ENCODE data around the gene LAD1.

The LAD1 gene

GRCh38 chr1:201362906-201363305 lies 36.2 kb downstream of the LAD1 start:
- Histone ChIP-seq H2AFZ (ENCODE audit: insufficient read depth, low read length, poor library complexity) (no peak overlapping the region), H2BK5ac (ENCODE audit: low read depth, low read length, poor library complexity) (no peak overlapping the region), H3K4me2 (ENCODE audit: low read length) (no peak overlapping the region), H2BK120ac (ENCODE audit: insufficient read depth, low read length, poor library complexity) (no peak overlapping the region), H3K79me1 (ENCODE audit: low read length) (no peaks in the 10 kb centered on the region), H3K9ac (ENCODE audit: low read length) (no peak overlapping the region), H3K27ac (ENCODE audit: low read depth, low read length) (no peak overlapping the region), H3K79me2 (ENCODE audit: control insufficient read depth, insufficient read depth, low read length, poor library complexity) (no peaks in the 10 kb centered on the region), H3K18ac (ENCODE audit: low read length) (no peak overlapping the region), H4K12ac (ENCODE audit: low read depth, low read length) (no peak overlapping the region), H3K4me3 (ENCODE audit: low read depth, low read length) (no peak overlapping the region), H2AK5ac (ENCODE audit: low read length) (no peak overlapping the region), H3K27me3 (ENCODE audit: insufficient read depth, low read length) (no peaks in the 10 kb centered on the region), H4K8ac (ENCODE audit: low read depth, low read length) (no peak overlapping the region), H3K4me1 (ENCODE audit: control insufficient read depth in 1 of 2, insufficient read depth in 2 of 2, low read length in 2 of 2) (peaks cover 10 to 11% of the 10 kb centered on the region in 2 experiments), H3K9me3 (ENCODE audit: insufficient read depth, low read depth, low read length) (peaks cover 2% of the 10 kb centered on the region), H4K91ac (ENCODE audit: low read depth, low read length) (no peak overlapping the region), H3K23ac (ENCODE audit: low read length) (no peak overlapping the region), H3K36me3 (ENCODE audit: control insufficient read depth in 1 of 2, insufficient read depth in 2 of 2, low read length in 2 of 2) (no peaks in the 10 kb centered on the region), H3K14ac (ENCODE audit: low read length) (no peak overlapping the region), H2BK12ac (ENCODE audit: low read length) (no peak overlapping the region), H3K4ac (ENCODE audit: low read depth, low read length) (no peak overlapping the region)
- DNase-seq = no peak
- no CpG with 5 or more reads among the region's 3 CpGs for WGBS (ENCODE audit: extremely low coverage, insufficient coverage, insufficient read length)

- no peak overlapping the region for H2BK5ac ChIP-seq (ENCODE audit: low read depth, low read length, poor library complexity)
Measured at GRCh38 chr1:201361652-201362504, 37.2 kb downstream of the LAD1 start.

DNA sequence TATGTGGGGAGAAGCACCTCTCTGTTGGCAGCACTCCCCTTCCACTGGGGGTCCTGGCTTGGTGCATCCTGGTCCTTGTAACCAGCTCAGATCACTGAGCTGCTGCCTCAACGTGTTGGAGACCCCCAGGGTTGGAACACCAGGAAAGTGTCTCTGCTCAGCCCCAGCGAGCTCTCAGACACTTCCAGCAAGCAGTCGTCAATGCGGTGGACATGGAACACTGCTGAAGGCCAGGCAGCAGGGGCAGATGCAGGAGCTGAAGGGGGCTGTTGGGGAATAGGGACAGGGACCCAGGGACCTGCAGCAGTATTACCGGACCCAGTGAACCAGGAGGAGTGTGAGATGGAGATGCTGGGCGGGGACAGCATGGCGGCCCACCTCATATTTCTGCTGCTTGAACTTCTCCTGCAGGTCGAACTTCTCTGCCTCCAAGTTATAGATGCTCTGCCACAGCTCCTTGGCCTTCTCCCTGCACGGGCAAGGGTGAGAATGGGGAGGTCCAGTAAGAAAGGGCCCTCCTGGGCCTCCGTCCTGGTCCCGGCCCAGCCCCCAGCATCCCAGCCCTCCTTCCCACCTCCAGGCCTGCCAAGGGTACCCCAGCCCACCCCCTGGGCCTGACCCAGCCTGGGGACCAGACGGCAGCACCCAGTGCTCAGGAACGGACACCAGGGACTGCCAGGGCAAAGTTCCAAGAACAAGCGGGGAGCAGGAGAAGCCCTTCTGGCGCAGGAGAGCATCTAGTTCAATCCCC lies 38.0 kb downstream of the LAD1 start:
- Histone ChIP-seq H3K36me3 (ENCODE audit: control insufficient read depth in 1 of 2, insufficient read depth in 2 of 2, low read length in 2 of 2) (no peaks in the 10 kb centered on the region), H3K23ac (ENCODE audit: low read length) (no peak overlapping the region), H3K4me3 (ENCODE audit: low read depth, low read length) (no peak overlapping the region), H3K9ac (ENCODE audit: low read length) (no peak overlapping the region), H3K79me1 (ENCODE audit: low read length) (no peaks in the 10 kb centered on the region), H3K27me3 (ENCODE audit: insufficient read depth, low read length) (no peaks in the 10 kb centered on the region), H3K27ac (ENCODE audit: low read depth, low read length) (no peak overlapping the region), H2BK5ac (ENCODE audit: low read depth, low read length, poor library complexity) (no peak overlapping the region), H4K8ac (ENCODE audit: low read depth, low read length) (no peak overlapping the region), H2BK12ac (ENCODE audit: low read length) (no peak overlapping the region), H3K4me2 (ENCODE audit: low read length) (no peak overlapping the region), H3K18ac (ENCODE audit: low read length) (no peak overlapping the region), H4K12ac (ENCODE audit: low read depth, low read length) (no peak overlapping the region), H3K4me1 (ENCODE audit: control insufficient read depth in 1 of 2, insufficient read depth in 2 of 2, low read length in 2 of 2) (peaks cover 10 to 11% of the 10 kb centered on the region in 2 experiments), H3K14ac (ENCODE audit: low read length) (no peak overlapping the region), H2BK120ac (ENCODE audit: insufficient read depth, low read length, poor library complexity) (no peak overlapping the region), H3K4ac (ENCODE audit: low read depth, low read length) (no peak overlapping the region), H3K79me2 (ENCODE audit: control insufficient read depth, insufficient read depth, low read length, poor library complexity) (no peaks in the 10 kb centered on the region), H2AFZ (ENCODE audit: insufficient read depth, low read length, poor library complexity) (no peak overlapping the region), H3K9me3 (ENCODE audit: insufficient read depth, low read depth, low read length) (peaks cover 2% of the 10 kb centered on the region), H4K91ac (ENCODE audit: low read depth, low read length) (no peak overlapping the region), H2AK5ac (ENCODE audit: low read length) (no peak overlapping the region)
- no CpG with 5 or more reads among the region's 15 CpGs for WGBS (ENCODE audit: extremely low coverage, insufficient coverage, insufficient read length)
- DNase-seq = no peak

More at GRCh38 chr1:201361652-201362504, 37.2 kb downstream of the LAD1 start:
- Histone ChIP-seq H3K36me3 (ENCODE audit: control insufficient read depth in 1 of 2, insufficient read depth in 2 of 2, low read length in 2 of 2) (no peaks in the 10 kb centered on the region), H3K18ac (ENCODE audit: low read length) (no peak overlapping the region), H2BK120ac (ENCODE audit: insufficient read depth, low read length, poor library complexity) (no peak overlapping the region), H2BK12ac (ENCODE audit: low read length) (no peak overlapping the region), H4K8ac (ENCODE audit: low read depth, low read length) (no peak overlapping the region), H2AFZ (ENCODE audit: insufficient read depth, low read length, poor library complexity) (no peak overlapping the region), H4K12ac (ENCODE audit: low read depth, low read length) (no peak overlapping the region), H4K91ac (ENCODE audit: low read depth, low read length) (no peak overlapping the region), H3K27me3 (ENCODE audit: insufficient read depth, low read length) (no peaks in the 10 kb centered on the region), H3K79me2 (ENCODE audit: control insufficient read depth, insufficient read depth, low read length, poor library complexity) (no peaks in the 10 kb centered on the region), H3K4ac (ENCODE audit: low read depth, low read length) (no peak overlapping the region), H2AK5ac (ENCODE audit: low read length) (no peak overlapping the region), H3K4me3 (ENCODE audit: low read depth, low read length) (no peak overlapping the region), H3K9me3 (ENCODE audit: insufficient read depth, low read depth, low read length) (peaks cover 2% of the 10 kb centered on the region), H3K23ac (ENCODE audit: low read length) (no peak overlapping the region), H3K27ac (ENCODE audit: low read depth, low read length) (no peak overlapping the region), H3K4me2 (ENCODE audit: low read length) (no peak overlapping the region), H3K14ac (ENCODE audit: low read length) (no peak overlapping the region), H3K79me1 (ENCODE audit: low read length) (no peaks in the 10 kb centered on the region), H3K9ac (ENCODE audit: low read length) (no peak overlapping the region), H3K4me1 (ENCODE audit: control insufficient read depth in 1 of 2, insufficient read depth in 2 of 2, low read length in 2 of 2) (peaks cover 10 to 11% of the 10 kb centered on the region in 2 experiments)
- DNase-seq = peak; percentile 28 to 70
- no CpG with 5 or more reads among the region's 10 CpGs for WGBS (ENCODE audit: extremely low coverage, insufficient coverage, insufficient read length)

DNA sequence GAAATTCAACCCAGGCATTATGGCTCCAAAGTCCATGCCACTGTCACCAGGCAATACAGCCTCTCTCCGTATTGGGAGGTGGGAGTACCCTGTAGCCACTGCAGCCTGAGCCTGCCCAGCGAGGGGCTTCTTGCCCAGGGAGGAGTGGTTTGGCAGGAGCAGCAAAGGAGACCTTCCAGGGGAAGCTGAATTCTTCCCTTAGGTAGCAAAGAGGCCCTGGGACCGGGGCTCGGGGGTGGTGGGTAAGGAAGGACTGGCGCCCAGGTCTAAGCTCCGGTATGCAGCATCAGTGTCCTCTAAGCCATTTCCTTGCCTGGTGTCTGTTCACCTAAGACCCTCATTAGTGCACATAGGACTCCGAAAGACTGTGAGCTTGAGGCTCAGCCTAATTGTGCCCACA lies 38.6 kb downstream of the LAD1 start:
- Histone ChIP-seq H2AFZ (ENCODE audit: insufficient read depth, low read length, poor library complexity) (no peak overlapping the region), H4K91ac (ENCODE audit: low read depth, low read length) (no peak overlapping the region), H4K8ac (ENCODE audit: low read depth, low read length) (no peak overlapping the region), H3K9me3 (ENCODE audit: insufficient read depth, low read depth, low read length) (peaks cover 2% of the 10 kb centered on the region), H3K4me1 (ENCODE audit: control insufficient read depth in 1 of 2, insufficient read depth in 2 of 2, low read length in 2 of 2) (peaks cover 10 to 11% of the 10 kb centered on the region in 2 experiments), H4K12ac (ENCODE audit: low read depth, low read length) (no peak overlapping the region), H3K27me3 (ENCODE audit: insufficient read depth, low read length) (no peaks in the 10 kb centered on the region), H3K36me3 (ENCODE audit: control insufficient read depth in 1 of 2, insufficient read depth in 2 of 2, low read length in 2 of 2) (no peaks in the 10 kb centered on the region), H2AK5ac (ENCODE audit: low read length) (no peak overlapping the region), H3K79me2 (ENCODE audit: control insufficient read depth, insufficient read depth, low read length, poor library complexity) (no peaks in the 10 kb centered on the region), H3K27ac (ENCODE audit: low read depth, low read length) (no peak overlapping the region), H2BK120ac (ENCODE audit: insufficient read depth, low read length, poor library complexity) (no peak overlapping the region), H3K79me1 (ENCODE audit: low read length) (no peaks in the 10 kb centered on the region), H2BK5ac (ENCODE audit: low read depth, low read length, poor library complexity) (no peak overlapping the region), H3K18ac (ENCODE audit: low read length) (no peak overlapping the region), H3K9ac (ENCODE audit: low read length) (no peak overlapping the region), H2BK12ac (ENCODE audit: low read length) (no peak overlapping the region), H3K14ac (ENCODE audit: low read length) (no peak overlapping the region), H3K4me3 (ENCODE audit: low read depth, low read length) (no peak overlapping the region), H3K4me2 (ENCODE audit: low read length) (no peak overlapping the region), H3K23ac (ENCODE audit: low read length) (no peak overlapping the region), H3K4ac (ENCODE audit: low read depth, low read length) (no peak overlapping the region)
- no peak for DNase-seq
- WGBS (ENCODE audit: extremely low coverage, insufficient coverage, insufficient read length) = no CpG with 5 or more reads among the region's 7 CpGs

All from trophoblast cell (in vitro differentiated cells and primary cell).